Epithelial cell of esophagus (primary cell): ENCODE measurements around the gene NIPAL1.
A peak's percentile ranks its signal among the peaks of the same experiment; 100 is the strongest.

Experiments
- DNase-seq: peaks from one replicate; pipeline ENCODE4 v3.0.0; 2010; ENCODE audit warnings: low read depth
- H3K4me3 ChIP-seq: 2 replicates; pipeline ENCODE4 v1.5.1; 2011; ENCODE audit warnings: mild to moderate bottlenecking, low read length, control low read depth
- TF ChIP-seq, protein P1 (sequence below): IDR thresholded peaks from 2 replicates; pipeline ENCODE4 v1.5.1; 2011; ENCODE audit warnings: low read depth, mild to moderate bottlenecking, low read length, control low read depth, inconsistent platforms; ENCODE audit not compliant: insufficient read depth; ENCODE audit errors: missing control alignments

NIPAL1 gene

DNA sequence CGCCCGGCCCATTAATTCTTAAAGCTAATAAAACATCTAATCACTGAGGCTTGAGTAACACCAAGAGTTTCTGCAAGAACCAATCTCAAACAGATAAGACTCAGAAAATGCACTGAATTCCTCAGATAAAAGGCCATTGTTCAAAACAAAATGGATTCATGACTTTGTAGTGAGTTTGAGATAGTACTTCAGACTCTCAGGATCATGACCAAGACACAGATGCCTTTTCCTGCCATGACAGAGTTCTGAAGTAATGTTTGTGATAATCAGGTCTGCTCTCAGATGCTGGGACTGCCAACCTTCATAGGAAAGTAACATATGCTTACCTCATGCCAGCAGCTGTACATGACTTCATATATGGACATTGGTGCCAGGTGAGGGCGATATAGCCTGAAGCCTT is 54.6 kb downstream of the NIPAL1 start:
- DNase-seq = peak; percentile 15
- no peak overlapping the region for H3K4me3 ChIP-seq
- TF ChIP-seq, protein P1, sequence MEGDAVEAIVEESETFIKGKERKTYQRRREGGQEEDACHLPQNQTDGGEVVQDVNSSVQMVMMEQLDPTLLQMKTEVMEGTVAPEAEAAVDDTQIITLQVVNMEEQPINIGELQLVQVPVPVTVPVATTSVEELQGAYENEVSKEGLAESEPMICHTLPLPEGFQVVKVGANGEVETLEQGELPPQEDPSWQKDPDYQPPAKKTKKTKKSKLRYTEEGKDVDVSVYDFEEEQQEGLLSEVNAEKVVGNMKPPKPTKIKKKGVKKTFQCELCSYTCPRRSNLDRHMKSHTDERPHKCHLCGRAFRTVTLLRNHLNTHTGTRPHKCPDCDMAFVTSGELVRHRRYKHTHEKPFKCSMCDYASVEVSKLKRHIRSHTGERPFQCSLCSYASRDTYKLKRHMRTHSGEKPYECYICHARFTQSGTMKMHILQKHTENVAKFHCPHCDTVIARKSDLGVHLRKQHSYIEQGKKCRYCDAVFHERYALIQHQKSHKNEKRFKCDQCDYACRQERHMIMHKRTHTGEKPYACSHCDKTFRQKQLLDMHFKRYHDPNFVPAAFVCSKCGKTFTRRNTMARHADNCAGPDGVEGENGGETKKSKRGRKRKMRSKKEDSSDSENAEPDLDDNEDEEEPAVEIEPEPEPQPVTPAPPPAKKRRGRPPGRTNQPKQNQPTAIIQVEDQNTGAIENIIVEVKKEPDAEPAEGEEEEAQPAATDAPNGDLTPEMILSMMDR = no peak

DNA sequence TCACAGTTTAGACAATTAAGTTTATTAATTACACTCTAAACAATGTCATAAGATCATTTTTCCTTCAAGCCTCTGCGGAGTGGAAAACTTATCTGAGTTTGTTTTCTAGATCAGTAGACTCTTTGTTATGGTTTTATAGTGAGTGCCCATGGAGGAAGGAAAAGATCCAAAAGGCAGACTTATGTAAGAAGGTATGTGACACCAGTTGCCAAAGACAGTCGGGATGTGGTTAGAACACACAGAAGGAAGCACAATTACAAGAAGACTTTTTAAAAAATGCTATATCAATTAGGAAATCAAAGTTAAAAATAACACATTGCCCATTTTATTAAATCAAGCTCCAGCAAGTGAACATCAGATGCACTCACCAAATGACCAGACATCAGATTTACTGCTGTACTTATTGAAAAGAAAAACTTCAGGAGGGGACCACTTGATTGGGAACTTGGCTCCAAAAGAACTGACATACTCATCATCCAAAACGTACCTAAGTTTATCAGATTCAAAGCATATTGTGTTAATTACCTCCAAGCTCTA is 57.1 kb downstream of the NIPAL1 start:
- no peak overlapping the region for H3K4me3 ChIP-seq
- TF ChIP-seq, protein P1 = no peak
- no peak for DNase-seq

DNA sequence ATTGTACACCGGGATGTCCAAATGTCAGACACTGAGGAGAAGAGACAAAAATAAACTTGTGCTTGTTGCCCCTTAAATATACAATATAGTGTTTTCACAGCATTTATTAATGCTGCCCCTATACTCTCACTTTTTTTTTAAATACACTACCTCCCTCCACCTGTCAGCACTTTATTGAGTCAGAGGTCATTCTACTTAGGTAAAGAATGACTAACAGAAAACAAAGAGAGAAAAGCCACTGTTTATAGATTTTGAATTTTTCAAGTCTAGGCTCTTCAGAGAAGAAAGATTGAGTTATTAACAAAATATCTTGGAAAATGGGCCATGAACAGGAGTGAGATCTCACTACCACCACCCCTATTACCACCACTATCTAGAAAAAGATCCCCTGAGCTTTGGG is 58.1 kb downstream of the NIPAL1 start:
- TF ChIP-seq, protein P1 = no peak
- no peak overlapping the region for H3K4me3 ChIP-seq
- no peak for DNase-seq

DNA sequence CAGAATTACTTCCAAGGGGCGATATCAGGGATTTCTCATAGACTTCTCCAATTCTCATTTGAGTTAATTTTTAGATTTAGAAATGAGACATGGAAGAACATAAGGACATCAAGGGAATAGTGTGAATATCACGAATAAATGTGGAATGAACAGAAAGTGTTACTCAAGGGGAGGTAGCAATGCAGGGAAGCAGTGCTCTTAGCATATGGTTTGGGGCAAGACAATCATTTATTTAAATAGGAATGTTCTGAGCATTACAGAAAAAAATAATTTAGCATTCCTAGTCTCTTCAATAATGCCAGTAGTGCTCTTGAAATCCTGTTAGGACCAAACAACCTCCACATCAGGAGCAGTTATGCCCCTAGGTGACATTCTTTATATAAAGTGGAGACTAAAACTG is 61.9 kb downstream of the NIPAL1 start:
- no peak overlapping the region for H3K4me3 ChIP-seq
- no peak for DNase-seq
- TF ChIP-seq, protein P1 = no peak

DNA sequence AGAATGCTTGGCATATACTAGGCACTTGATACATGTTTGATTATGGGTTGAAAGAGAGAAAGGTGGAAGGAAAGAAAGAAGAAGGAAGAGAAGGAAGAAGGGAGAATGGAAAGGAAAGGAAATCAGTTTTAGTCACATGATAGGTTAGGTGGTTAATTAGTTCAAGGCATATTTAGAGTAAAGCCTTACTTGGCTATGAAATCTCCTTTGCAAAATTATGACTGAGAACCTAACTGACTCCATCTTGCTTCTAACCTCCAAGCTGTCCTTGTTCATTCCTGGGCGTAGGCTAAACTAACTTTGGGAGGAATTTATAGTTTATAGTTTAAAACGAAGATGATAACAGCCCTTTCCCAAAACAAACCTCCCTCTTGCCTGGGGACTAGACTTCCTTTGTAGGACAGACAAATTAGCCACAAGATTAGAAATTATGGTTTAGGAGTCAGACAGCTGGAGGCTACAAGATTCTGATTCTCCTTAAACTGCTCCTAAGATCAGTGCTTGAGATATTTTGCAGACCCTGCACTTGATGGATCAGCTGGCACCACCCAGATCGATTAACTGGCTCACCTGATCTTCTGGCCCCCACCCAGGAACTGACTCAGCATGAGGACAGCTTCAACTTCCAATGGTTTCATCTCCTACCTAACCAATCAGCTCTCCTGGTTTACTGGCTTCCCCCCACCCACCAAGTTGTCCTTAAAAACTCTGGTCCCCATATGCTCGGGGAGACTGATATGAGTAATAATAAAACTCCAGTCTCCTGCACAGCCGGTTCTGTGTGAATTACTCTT is 62.5 kb downstream of the NIPAL1 start:
- no peak overlapping the region for H3K4me3 ChIP-seq
- TF ChIP-seq, protein P1 = no peak
- no peak for DNase-seq

DNA sequence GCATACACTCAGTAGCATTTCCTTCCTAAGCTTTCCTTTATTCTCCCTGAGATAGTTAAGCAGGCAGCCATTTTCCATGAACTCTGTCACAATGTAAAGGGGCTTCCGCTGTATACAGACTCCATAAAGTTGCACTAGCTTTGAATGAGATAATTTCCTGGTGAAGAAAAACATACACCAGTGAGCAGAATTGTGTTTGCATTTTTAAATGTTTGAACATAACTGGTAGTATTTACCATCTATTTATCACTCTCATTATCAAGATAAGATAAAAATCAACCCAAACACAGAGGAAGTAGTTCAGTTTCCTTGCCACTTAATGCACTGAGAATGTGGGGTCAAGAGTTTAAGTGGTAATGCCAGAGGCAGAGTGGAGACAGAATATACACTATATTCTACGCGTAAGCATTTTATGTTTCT is 63.4 kb downstream of the NIPAL1 start:
- no peak overlapping the region for H3K4me3 ChIP-seq
- TF ChIP-seq, protein P1 = no peak
- peak; percentile 28 for DNase-seq

DNA sequence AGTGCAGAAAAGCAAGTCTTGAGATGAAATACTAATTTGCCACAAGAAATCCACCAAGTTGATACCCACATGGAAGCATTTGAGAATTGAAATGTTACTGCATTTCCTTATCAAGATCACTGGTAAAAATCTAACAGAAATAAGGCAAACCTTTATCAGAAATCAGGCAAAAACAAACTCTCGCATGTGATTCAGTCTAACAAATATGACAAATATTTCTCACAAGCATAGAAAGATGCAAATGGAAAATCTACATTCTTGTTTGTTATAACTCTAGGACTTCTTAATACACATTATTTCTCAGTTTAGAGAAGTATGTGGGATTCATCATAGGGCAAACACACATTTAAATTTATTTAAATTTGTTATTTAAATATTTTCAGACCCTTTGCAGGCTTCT is 64.6 kb downstream of the NIPAL1 start:
- H3K4me3 ChIP-seq = no peak overlapping the region
- TF ChIP-seq, protein P1 = no peak
- no peak for DNase-seq
